Endothelial cell of umbilical vein (primary cell): ENCODE data around the gene FCGR3A. TPM values are rescaled to one million over a fixed set of nuclear protein-coding genes. Genes with fewer than 3 reads are reported as not detected.
"Not testable (repeated sequence)": the region's sequence is repeated elsewhere in the genome, so short reads cannot be mapped to it uniquely, and the experiment has no call there.

Experiments
- BruUV-seq: library from RNA; stranded (reverse); fragments of 400-500 nt; replicated peaks from 2 replicates; lab custom pipeline; 2021; lab: Mats Ljungman, UMichigan
- CTCF ChIA-PET: fragments of 300-600, 350-600 bp; sonication (Branson Sonifier 250); formaldehyde crosslinking; loops from one replicate; lab custom pipeline; 2021; ENCODE audit warnings: antibody characterized with exemption, inconsistent platforms; lab: Charles Lee
- POLR2A ChIA-PET: fragments of 300-600, 350-600 bp; sonication (Branson Sonifier 250); formaldehyde crosslinking; loops from one replicate; lab custom pipeline; 2021; ENCODE audit warnings: antibody characterized with exemption, inconsistent platforms; lab: Charles Lee
- DNase-seq: peaks from one replicate; pipeline ENCODE4 v3.0.0-alpha.2; 2011; ENCODE audit warnings: low read depth, low spot score
- FAIRE-seq: peaks from 2 replicates; lab custom pipeline; 2011; peaks lifted over from hg19 to GRCh38; lab: Jason Lieb, UNC
- H2AFZ ChIP-seq: 2 replicates; pipeline ENCODE4 v1.6.0; 2012; ENCODE audit warnings: low read depth, low read length, control low read depth, inconsistent platforms
- H3K27ac ChIP-seq: 2 replicates; pipeline ENCODE4 v1.5.1; 2011; ENCODE audit warnings: low read depth, mild to moderate bottlenecking, control low read depth, low read length, moderate library complexity; ENCODE audit not compliant: insufficient read depth
- H3K27me3 ChIP-seq, 2 experiments: 2 replicates each; pipeline versions ENCODE4 v1.6.0 to v1.6.1; 2011; ENCODE audit warnings: low read length in 2 of 2, mixed read lengths in 1 of 2; ENCODE audit not compliant: control insufficient read depth in 2 of 2, insufficient read depth in 2 of 2
- H3K36me3 ChIP-seq, 2 experiments: 2 replicates in 1 of 2; 3 replicates in 1 of 2; pipeline ENCODE4 v1.5.1; 2011; ENCODE audit warnings: low read length in 2 of 2, mild to moderate bottlenecking in 1 of 2, moderate library complexity in 1 of 2; ENCODE audit not compliant: control insufficient read depth in 2 of 2, insufficient read depth in 2 of 2; ENCODE audit errors: extremely low read depth in 1 of 2
- H3K4me1 ChIP-seq: 3 replicates; pipeline ENCODE4 v1.5.1; 2011; ENCODE audit warnings: mild to moderate bottlenecking, low read length; ENCODE audit not compliant: control insufficient read depth, insufficient read depth; ENCODE audit errors: extremely low read depth
- H3K4me2 ChIP-seq: 2 replicates; pipeline ENCODE4 v1.6.1; 2011; ENCODE audit warnings: low read length, control low read depth, mixed read lengths; ENCODE audit not compliant: insufficient read depth
- H3K4me3 ChIP-seq, 3 experiments: fragments of 200-600 bp in 1 of 3; sonication (generic), shearing (Covaris generic) in 1 of 3; replicated peaks in 1 of 3; 2 replicates each; pipeline ENCODE4 v1.5.1; 2011 to 2016; ENCODE audit warnings: control low read depth in 3 of 3, low read length in 3 of 3, mild to moderate bottlenecking in 2 of 3, inconsistent platforms in 1 of 3, low read depth in 1 of 3, moderate library complexity in 1 of 3; ENCODE audit not compliant: insufficient read depth in 1 of 3
- H3K79me2 ChIP-seq: 2 replicates; pipeline ENCODE4 v1.6.0; 2012; ENCODE audit warnings: low read length, inconsistent platforms; ENCODE audit not compliant: control insufficient read depth, insufficient read depth
- H3K9ac ChIP-seq: replicated peaks from 2 replicates; pipeline ENCODE3; 2011; ENCODE audit warnings: low read length, control low read depth; ENCODE audit not compliant: insufficient read depth; ENCODE audit errors: extremely low read depth
- H3K9me1 ChIP-seq: replicated peaks from 3 replicates; pipeline ENCODE4 v1.6.0; 2011; ENCODE audit warnings: mild to moderate bottlenecking, low read length; ENCODE audit not compliant: control insufficient read depth, insufficient read depth; ENCODE audit errors: extremely low read depth
- H3K9me3 ChIP-seq: replicated peaks from 2 replicates; pipeline ENCODE4 v1.5.1; 2012; ENCODE audit warnings: low read length, inconsistent platforms; ENCODE audit not compliant: control insufficient read depth, insufficient read depth
- H4K20me1 ChIP-seq: replicated peaks from 2 replicates; pipeline ENCODE3; 2011; ENCODE audit warnings: mild to moderate bottlenecking, low read length; ENCODE audit not compliant: control insufficient read depth, insufficient read depth; ENCODE audit errors: extremely low read depth
- dilution Hi-C: fragments of 300-500 bp; cut with MboI; formaldehyde crosslinking; loops from one replicate; pipeline ENCODE4 v1.15.0; 2019; ENCODE audit warnings: low sequenced_read_pairs; ENCODE audit not compliant: extremely low pct_ligation_motif_present
- intact Hi-C: fragments of 100-400 bp; cut with micrococcal nuclease; formaldehyde crosslinking; loops from one replicate; pipeline ENCODE4 v1.10.0; 2022
- polyA plus RNA-seq, 4 experiments: library from polyadenylated mRNA; depleted of rRNA in 3 of 4; stranded (reverse) in 3 of 4; unstranded in 1 of 4; fragments of >200 nt; gene quantifications; 2 replicates each; pipeline versions ENCODE4 v1.2.1 to v1.2.3, GENCODE V29; 2011 to 2012; ENCODE audit warnings: missing spikeins in 1 of 4
- total RNA-seq: library from RNA; stranded (reverse); gene quantifications from 2 replicates; pipeline ENCODE4 v1.2.3, GENCODE V29; 2021

Gene FCGR3A
- total and polyA plus RNA-seq, 2 donors (not counting 3 experiments of a cell fraction or from before 2014, with no cell fraction given) = not detected

- FAIRE-seq (peak; percentile 85), DNase-seq (peak; percentile 91)
- H2AFZ ChIP-seq = peak within 1 kb of the TSS; percentile 87
- H3K4me3 ChIP-seq = peak within 1 kb of the TSS; percentile 58 to 75 (median 70)
- H4K20me1 ChIP-seq, H3K4me1 ChIP-seq, H3K79me2 ChIP-seq, H3K9me3 ChIP-seq, BruUV-seq, H3K9me1 ChIP-seq, dilution Hi-C loops, H3K27me3 ChIP-seq, H3K36me3 ChIP-seq: not testable (repeated sequence)
- H3K27ac ChIP-seq = peak within 1 kb of the TSS; percentile 1
- H3K9ac ChIP-seq = peak within 1 kb of the TSS; percentile 43
- intact Hi-C loops = loop anchor here (1.0 to 5.0 kb wide), 2 partner anchors 37 to 88 kb away; no protein-coding TSS in a partner anchor
- peak within 1 kb of the TSS; percentile 62 for H3K4me2 ChIP-seq
- ChIA-PET POLR2A (interaction anchor here (0.5 kb wide), 1 partner anchor 214 kb away, joined by 6 read pairs; no protein-coding TSS in a partner anchor), CTCF (interaction anchor here (1.0 kb wide), 1 partner anchor 29 kb away, joined by 3 read pairs; no protein-coding TSS in a partner anchor)
Observed at GRCh38 chr1:161523817-161524741, 25.5 kb downstream of the FCGR3A start, which contains the start of gene HSPA6. HSPA6 (plus strand) TSS chr1:161524540; CDS start chr1:161524659, 119 bp downstream.

DNA sequence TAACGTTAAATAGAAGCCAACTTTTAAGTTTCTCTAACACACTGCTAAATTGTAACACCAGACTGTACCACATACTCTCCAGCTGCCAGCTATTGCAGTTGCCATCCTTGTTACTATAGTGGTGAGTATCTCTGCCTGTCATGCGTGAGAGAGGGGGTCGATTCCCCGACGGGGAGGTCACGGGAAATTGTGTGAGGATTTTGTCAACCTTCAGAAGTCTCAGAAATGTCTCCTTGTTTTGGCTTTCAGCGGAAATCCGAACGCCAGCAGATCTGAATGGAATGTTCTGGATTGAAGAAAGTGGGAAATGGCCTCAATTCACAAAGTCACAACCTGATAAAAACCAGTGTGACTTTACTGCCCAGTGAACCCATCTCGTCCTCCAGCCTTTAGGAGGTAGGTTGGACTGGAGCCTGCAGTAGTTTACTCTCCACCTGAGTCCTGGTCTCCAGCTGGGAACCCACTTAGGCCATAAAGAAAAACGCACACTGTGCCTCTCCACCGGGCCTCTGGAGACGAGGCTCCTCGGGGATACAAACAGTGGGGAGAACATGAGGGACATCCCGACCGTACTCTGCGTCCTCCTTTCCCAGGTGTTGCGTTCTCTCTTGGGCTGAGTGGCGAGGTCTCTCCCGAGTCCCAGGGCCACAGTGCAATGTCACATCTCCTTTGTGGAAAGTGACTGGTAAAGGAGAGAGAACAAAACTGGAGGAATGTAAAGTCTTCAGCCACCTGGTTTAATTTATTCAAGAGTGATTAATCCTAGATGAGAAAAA, 26.4 kb downstream of the FCGR3A start:
- H3K27me3 ChIP-seq, H3K4me1 ChIP-seq, H3K79me2 ChIP-seq, H3K9ac ChIP-seq, H3K4me3 ChIP-seq, H3K36me3 ChIP-seq, H3K27ac ChIP-seq, H3K9me3 ChIP-seq, H2AFZ ChIP-seq, DNase-seq, H3K4me2 ChIP-seq, dilution Hi-C loops, H4K20me1 ChIP-seq, BruUV-seq, H3K9me1 ChIP-seq: not testable (repeated sequence)
- CTCF ChIA-PET = interaction anchor here (1.0 kb wide), 1 partner anchor 28 kb away, joined by 3 read pairs; no protein-coding TSS in a partner anchor
- intact Hi-C loops = loop anchor here (5.0 kb wide), 1 partner anchor 36 kb away; no protein-coding TSS in a partner anchor
- POLR2A ChIA-PET = interaction anchor here (0.5 kb wide), 1 partner anchor 215 kb away, joined by 6 read pairs; no protein-coding TSS in a partner anchor
- peak; percentile 43 for FAIRE-seq

- H3K9ac ChIP-seq, dilution Hi-C loops, H2AFZ ChIP-seq: not testable (repeated sequence)
Observed at GRCh38 chr1:161513953-161514352, 35.7 kb downstream of the FCGR3A start.

More at GRCh38 chr1:161513953-161514352, 35.7 kb downstream of the FCGR3A start:
- H3K79me2 ChIP-seq, CTCF ChIA-PET, intact Hi-C loops, H3K4me2 ChIP-seq, H3K4me3 ChIP-seq, H3K36me3 ChIP-seq, POLR2A ChIA-PET, H3K27me3 ChIP-seq, H3K9me3 ChIP-seq, H4K20me1 ChIP-seq, H3K4me1 ChIP-seq, H3K9me1 ChIP-seq, DNase-seq, BruUV-seq, H3K27ac ChIP-seq: not testable (repeated sequence)
- FAIRE-seq = peak; percentile 24
